Spleen (tissue), 11 donors: ENCODE measurements around the gene FLAD1. TPM values are rescaled to one million over a fixed set of nuclear protein-coding genes. Genes with fewer than 3 reads are reported as not detected.

Experiments used
- DNase-seq: peaks from one replicate; pipeline ENCODE4 v3.0.0-alpha.2; 2020
- H3K27ac ChIP-seq, 8 donors: fragments of 200-600 bp; sonication (generic) in 7 of 8; 1 replicate in 4 of 8; 2 replicates in 4 of 8; pipeline versions ENCODE4 v1.5.0 to v1.8.0; 2016 to 2021; ENCODE audit warnings: inconsistent platforms in 4 of 8, mild to moderate bottlenecking in 4 of 8, moderate library complexity in 1 of 8
- H3K27me3 ChIP-seq, 7 donors: fragments of 200-600 bp; sonication (generic) in 6 of 7; replicated peaks in 1 of 7; 1 replicate in 4 of 7; 2 replicates in 3 of 7; pipeline versions ENCODE4 v1.5.0 to v1.8.0; 2016 to 2021; ENCODE audit warnings: inconsistent platforms in 3 of 7, mild to moderate bottlenecking in 1 of 7
- H3K36me3 ChIP-seq, 6 donors: fragments of 200-600 bp; sonication (generic) in 5 of 6; 1 replicate in 4 of 6; 2 replicates in 2 of 6; pipeline versions ENCODE4 v1.5.0 to v1.8.0; 2016 to 2021; ENCODE audit warnings: inconsistent platforms in 2 of 6
- H3K4me1 ChIP-seq, 6 donors: fragments of 200-600 bp; sonication (generic) in 5 of 6; 1 replicate in 3 of 6; 2 replicates in 3 of 6; pipeline versions ENCODE4 v1.5.0 to v1.8.0; 2016 to 2021; ENCODE audit warnings: inconsistent platforms in 3 of 6
- H3K4me3 ChIP-seq, 8 donors: fragments of 200-600 bp; sonication (generic) in 7 of 8; 1 replicate in 4 of 8; 2 replicates in 4 of 8; pipeline versions ENCODE4 v1.5.0 to v1.8.0; 2016 to 2021; ENCODE audit warnings: inconsistent platforms in 4 of 8, mild to moderate bottlenecking in 4 of 8, moderate library complexity in 2 of 8
- H3K9me3 ChIP-seq, 8 donors: fragments of 200-600 bp; sonication (generic) in 7 of 8; 1 replicate in 4 of 8; 2 replicates in 4 of 8; pipeline versions ENCODE4 v1.5.0 to v1.8.0; 2016 to 2021; ENCODE audit warnings: inconsistent platforms in 4 of 8
- CTCF ChIP-seq, 11 experiments: fragments of 200-600 bp in 7 of 11; fragments of 450-650 bp in 4 of 11; sonication (generic) in 4 of 11; IDR thresholded peaks in 8 of 11; conservative IDR thresholded peaks in 3 of 11; 1 replicate in 7 of 11; 2 replicates in 4 of 11; pipeline versions ENCODE4 v1.4.0 to v1.8.0; 2016 to 2021; ENCODE audit warnings: antibody characterized with exemption in 11 of 11, inconsistent platforms in 4 of 11, mild to moderate bottlenecking in 1 of 11
- POLR2A ChIP-seq, 3 donors: fragments of 450-650 bp; IDR thresholded peaks; one replicate each; pipeline ENCODE4 v1.5.1; 2017; ENCODE audit warnings: antibody characterized with exemption in 3 of 3, mild to moderate bottlenecking in 1 of 3
- POLR2AphosphoS5 ChIP-seq, 3 donors: sonication (generic); formaldehyde crosslinking; IDR thresholded peaks; one replicate each; pipeline ENCODE4 v1.5.1; 2017; ENCODE audit warnings: antibody characterized with exemption in 3 of 3
- WGBS, 5 donors: extraction: QIAGEN DNeasy Blood & Tissue Kit in 3 of 5; methylation state at CpG; one replicate each; pipeline versions ENCODE4 v1.1.5 to v1.1.7; 2013 to 2018; 5-methylcytosine and 5-hydroxymethylcytosine counted together
- intact Hi-C: fragments of 100-400 bp; cut with DNase I; formaldehyde crosslinking; loops from one replicate; pipeline ENCODE4 v1.15.0; 2023; ENCODE audit warnings: low total_unique reads
- microRNA-seq, 3 donors: library from miRNA; unstranded; fragments of <30 nt; microRNA quantifications; one replicate each; pipeline versions ENCODE4 to v1.1.0, GENCODE V29; 2019 to 2020
- polyA plus RNA-seq, 3 donors: library from polyadenylated mRNA; stranded (reverse); fragments of 200-250 nt; gene quantifications; one replicate each; pipeline ENCODE4 v1.2.1, GENCODE V29; 2013
- small RNA-seq, 4 donors: library from RNA; depleted of rRNA; stranded (forward); fragments of <200 nt; gene quantifications; one replicate each; pipeline ENCODE3, GENCODE V24; 2016
- total RNA-seq, 7 donors: library from RNA; depleted of rRNA in 3 of 7; stranded (reverse); fragments of >200 nt in 3 of 7; fragmentation: NEBNext Ultra II Directional in 4 of 7; extraction: Animal tissue kit (Norgen Biotek cat#: 25700) in 4 of 7; gene quantifications; one replicate each; pipeline versions ENCODE4 v1.1.0 to v1.2.1, GENCODE V29; 2016 to 2021
- donor health status: healthy with polysubstance abuse.
- donor health status: DM: no; HTN: no; CAD: no; lungs with moderate emphysema.
- donor health status: DM: no; HTN: no; CAD: no.
- donor health status: Bipolar disorder and iron deficiency.
- donor health status: healthy.
- donor health status: DM: no; HTN: no; CAD: no.
- donor health status: DM: yes; HTN: yes; CAD: no.

The FLAD1 gene
- total and polyA plus RNA-seq, 10 donors: 27.1 to 43.4 (median 31.6) TPM

- WGBS, 5 donors: 83 to 95% (median 91%) methylated on average over 11 to 14 of the region's 14 CpGs
- Histone ChIP-seq H3K36me3 (no peaks in the 10 kb centered on the region), H3K27ac (no peak overlapping the region), H3K4me3 (no peak overlapping the region), H3K27me3 (peaks cover 0 to 5% (median 0%) of the 10 kb centered on the region in 7 donors), H3K4me1 (peaks cover 4 to 32% (median 16%) of the 10 kb centered on the region in 6 donors), H3K9me3 (no peaks in the 10 kb centered on the region)
- no peak for DNase-seq
- intact Hi-C loops: no loop called here
- no peak for TF ChIP-seq POLR2AphosphoS5 (IDR thresholded peaks at IDR 0.05)
- no peak for TF ChIP-seq POLR2A (IDR thresholded peaks at IDR 0.05)
- no peak for TF ChIP-seq CTCF (IDR thresholded peaks at IDR 0.05 in 8 of 11, conservative IDR thresholded peaks at IDR 0.05 in 3 of 11)
These were observed 57.4 kb downstream of the FLAD1 start for GRCh38 chr1:155040358-155041093.

Small RNAs within 50 kb of the gene (microRNA-seq; reads per million reads assigned to microRNA genes)
- 0.57 to 1.1 (median 1.1) reads per million in 3 donors for gene MIR4258

Small RNAs within 50 kb of the gene (small RNA-seq; reads per million reads assigned to genes)
- 0 reads per million in 4 donors for gene MIR4258
- gene RF00017: 0 reads per million in 4 donors

Other genes starting within 250 kb of the FLAD1 start
- 10 to 100 TPM in 3 of 7 donors, 1 to 10 TPM in 4; 3.8 to 15.1 (median 10.0) TPM for gene KCNN3, start 113.1 kb upstream of the FLAD1 start, total RNA-seq
- gene KCNN3, start 113.1 kb upstream of the FLAD1 start, polyA plus RNA-seq: under 1 TPM; 0.13 to 0.54 (median 0.53) TPM
- 10 to 100 TPM; 12.4 to 50.6 (median 33.8) TPM for gene PMVK, start 46.6 kb upstream of the FLAD1 start, total RNA-seq
- gene PMVK, start 46.6 kb upstream of the FLAD1 start, polyA plus RNA-seq: 10 to 100 TPM; 30.3 to 68.8 (median 42.2) TPM
- gene PBXIP1, start 27.2 kb upstream of the FLAD1 start, total RNA-seq: 100 to 1,000 TPM in 3 of 7 donors, 10 to 100 TPM in 4; 70.2 to 125 (median 95.0) TPM
- 10 to 100 TPM; 55.5 to 75.7 (median 62.2) TPM for gene PBXIP1, start 27.2 kb upstream of the FLAD1 start, polyA plus RNA-seq
- gene PYGO2, start 21.6 kb upstream of the FLAD1 start, total RNA-seq: 10 to 100 TPM; 28.4 to 36.6 (median 35.5) TPM
- gene PYGO2, start 21.6 kb upstream of the FLAD1 start, polyA plus RNA-seq: 10 to 100 TPM; 19.8 to 35.7 (median 19.9) TPM
- 100 to 1,000 TPM in 4 of 7 donors, 10 to 100 TPM in 3; 63.4 to 133 (median 108) TPM for gene SHC1, start 12.6 kb upstream of the FLAD1 start, total RNA-seq
- 10 to 100 TPM; 36.8 to 49.8 (median 48.6) TPM for gene SHC1, start 12.6 kb upstream of the FLAD1 start, polyA plus RNA-seq
- 10 to 100 TPM; 15.7 to 42.5 (median 27.2) TPM for gene CKS1B, start 8.7 kb upstream of the FLAD1 start, total RNA-seq
- gene CKS1B, start 8.7 kb upstream of the FLAD1 start, polyA plus RNA-seq: 10 to 100 TPM; 17.0 to 51.5 (median 43.2) TPM
- under 1 TPM in 1 of 7 donors, not detected in 6; 0.60 TPM for gene LENEP, start 10.2 kb downstream of the FLAD1 start, total RNA-seq
- gene LENEP, start 10.2 kb downstream of the FLAD1 start, polyA plus RNA-seq: not detected
- 10 to 100 TPM; 44.0 to 88.9 (median 68.8) TPM for gene ZBTB7B, start 19.5 kb downstream of the FLAD1 start, total RNA-seq
- 10 to 100 TPM; 11.1 to 38.6 (median 13.4) TPM for gene ZBTB7B, start 19.5 kb downstream of the FLAD1 start, polyA plus RNA-seq
- gene DCST2, start 50.4 kb downstream of the FLAD1 start, total RNA-seq: 1 to 10 TPM in 2 of 7 donors, under 1 TPM in 4, not detected in 1; 0.54 to 4.1 (median 0.71) TPM
- 1 to 10 TPM; 1.0 to 2.1 (median 1.7) TPM for gene DCST2, start 50.4 kb downstream of the FLAD1 start, polyA plus RNA-seq
- gene DCST1, start 50.5 kb downstream of the FLAD1 start, total RNA-seq: not detected
- gene DCST1, start 50.5 kb downstream of the FLAD1 start, polyA plus RNA-seq: not detected
- 100 to 1,000 TPM in 2 of 7 donors, 10 to 100 TPM in 5; 70.8 to 205 (median 84.6) TPM for gene ADAM15, start 68.0 kb downstream of the FLAD1 start, total RNA-seq
- 100 to 1,000 TPM in 2 of 3 donors, 10 to 100 TPM in 1; 76.4 to 313 (median 286) TPM for gene ADAM15, start 68.0 kb downstream of the FLAD1 start, polyA plus RNA-seq
- gene EFNA4, start 80.4 kb downstream of the FLAD1 start, total RNA-seq: 1 to 10 TPM; 4.6 to 7.7 (median 6.0) TPM
- gene EFNA4, start 80.4 kb downstream of the FLAD1 start, polyA plus RNA-seq: 1 to 10 TPM; 7.3 to 9.5 (median 8.7) TPM
- 1 to 10 TPM in 6 of 7 donors, not detected in 1; 1.6 to 4.3 (median 2.4) TPM for gene EFNA3, start 95.5 kb downstream of the FLAD1 start, total RNA-seq
- 1 to 10 TPM; 1.4 to 2.0 (median 1.7) TPM for gene EFNA3, start 95.5 kb downstream of the FLAD1 start, polyA plus RNA-seq
- gene EFNA1, start 144.5 kb downstream of the FLAD1 start, total RNA-seq: 10 to 100 TPM in 5 of 7 donors, 1 to 10 TPM in 2; 8.0 to 19.4 (median 10.3) TPM
- 1 to 10 TPM; 3.7 to 8.0 (median 7.8) TPM for gene EFNA1, start 144.5 kb downstream of the FLAD1 start, polyA plus RNA-seq
- 10 to 100 TPM; 28.4 to 41.4 (median 38.2) TPM for gene SLC50A1, start 152.5 kb downstream of the FLAD1 start, total RNA-seq
- gene SLC50A1, start 152.5 kb downstream of the FLAD1 start, polyA plus RNA-seq: 10 to 100 TPM; 60.1 to 73.8 (median 72.5) TPM
- 10 to 100 TPM; 25.0 to 62.4 (median 49.9) TPM for gene DPM3, start 157.2 kb downstream of the FLAD1 start, total RNA-seq
- 100 to 1,000 TPM; 205 to 262 (median 229) TPM for gene DPM3, start 157.2 kb downstream of the FLAD1 start, polyA plus RNA-seq
- 100 to 1,000 TPM; 113 to 154 (median 136) TPM for gene KRTCAP2, start 190.0 kb downstream of the FLAD1 start, total RNA-seq
- 100 to 1,000 TPM; 193 to 203 (median 200) TPM for gene KRTCAP2, start 190.0 kb downstream of the FLAD1 start, polyA plus RNA-seq
- gene TRIM46, start 190.5 kb downstream of the FLAD1 start, total RNA-seq: 1 to 10 TPM in 6 of 7 donors, under 1 TPM in 1; 0.83 to 3.6 (median 1.6) TPM
- gene TRIM46, start 190.5 kb downstream of the FLAD1 start, polyA plus RNA-seq: under 1 TPM; 0.35 to 0.77 (median 0.46) TPM
- gene THBS3, start 224.6 kb downstream of the FLAD1 start, total RNA-seq: 10 to 100 TPM; 14.3 to 22.6 (median 20.5) TPM
- 10 to 100 TPM; 10.2 to 31.2 (median 27.7) TPM for gene THBS3, start 224.6 kb downstream of the FLAD1 start, polyA plus RNA-seq
- 10 to 100 TPM; 28.2 to 40.9 (median 33.2) TPM for gene MTX1, start 225.4 kb downstream of the FLAD1 start, total RNA-seq
- 10 to 100 TPM; 43.7 to 48.4 (median 44.5) TPM for gene MTX1, start 225.4 kb downstream of the FLAD1 start, polyA plus RNA-seq